HG02840 (cell line): ENCODE measurements around the gene UBR2.
"Not testable (repeated sequence)": the region's sequence is repeated elsewhere in the genome, so short reads cannot be mapped to it uniquely, and the experiment has no call there.

ENCODE experiments used
- ATAC-seq: cut with Tn5 transposase; IDR thresholded peaks from one replicate; pipeline ENCODE4 v1.9.1; 2021; ENCODE audit warnings: mild to moderate bottlenecking, moderate library complexity, moderate number of reproducible peaks; ENCODE audit not compliant: unreplicated experiment, low FRiP score

The UBR2 gene

DNA sequence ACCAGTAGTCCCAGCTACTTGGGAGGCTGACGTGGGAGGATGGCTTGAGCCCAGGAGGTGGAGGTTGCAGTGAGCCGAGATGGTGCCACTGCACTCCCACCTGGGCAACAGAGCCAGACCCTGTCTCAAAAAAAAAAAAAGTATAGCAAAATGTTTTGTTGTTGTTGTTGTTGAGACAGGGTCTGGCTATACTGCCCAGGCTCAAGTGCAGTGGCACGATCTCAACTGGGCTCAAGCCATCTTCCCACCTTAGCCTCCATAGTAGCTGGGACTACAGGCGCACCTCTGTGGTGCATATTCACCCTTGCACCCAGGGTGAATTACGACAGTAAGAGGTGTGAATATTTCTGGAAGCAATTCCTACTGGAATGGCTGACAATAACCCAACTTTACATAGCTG, 11.4 kb upstream of the UBR2 start:
- ATAC-seq: no peak

DNA sequence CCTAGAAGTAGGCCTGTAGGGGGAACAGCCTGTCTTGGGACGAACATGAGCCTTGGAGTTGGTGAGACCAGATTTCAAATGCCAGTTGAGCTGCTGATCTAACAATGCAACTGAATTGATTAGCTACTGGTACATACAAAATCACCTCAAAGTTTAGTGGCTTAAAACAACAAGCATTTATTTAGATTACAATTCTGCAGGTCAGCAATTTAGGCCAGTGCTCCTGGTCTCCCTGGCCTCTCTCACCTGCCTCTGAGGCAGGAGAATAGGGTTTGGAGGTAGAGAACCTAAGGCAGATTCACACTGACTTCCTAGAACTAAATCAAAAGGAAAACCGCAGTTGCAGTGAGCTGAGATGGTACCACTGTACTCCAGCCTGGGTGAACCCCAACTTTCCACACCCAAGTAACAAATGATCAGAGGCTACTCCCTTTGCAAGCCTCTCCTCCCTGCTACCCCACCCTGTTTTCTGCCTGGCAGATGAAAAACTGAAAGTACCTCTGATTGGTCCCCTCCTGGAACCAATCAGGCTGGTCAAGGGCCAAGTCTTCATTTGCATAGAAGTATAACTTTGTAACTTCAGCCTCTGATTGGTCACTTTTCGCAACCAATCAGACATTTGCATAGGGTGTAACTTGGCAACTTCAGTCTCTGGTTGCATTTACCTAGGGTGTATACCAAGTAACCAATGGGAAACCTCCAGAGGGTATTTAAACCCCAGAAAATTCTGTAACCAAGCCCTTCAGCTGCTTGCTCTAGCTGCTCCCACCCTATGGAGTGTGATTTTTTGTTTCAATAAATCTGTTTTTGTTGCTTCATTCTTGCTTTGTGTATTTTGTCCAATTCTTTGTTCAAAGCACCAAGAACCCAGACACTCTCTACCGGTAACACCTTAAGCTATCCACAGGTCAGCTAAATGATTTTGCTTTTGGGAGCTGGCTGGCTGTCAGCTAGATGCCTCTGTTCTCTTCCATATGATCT, 8.1 kb upstream of the UBR2 start:
- no peak for ATAC-seq

DNA sequence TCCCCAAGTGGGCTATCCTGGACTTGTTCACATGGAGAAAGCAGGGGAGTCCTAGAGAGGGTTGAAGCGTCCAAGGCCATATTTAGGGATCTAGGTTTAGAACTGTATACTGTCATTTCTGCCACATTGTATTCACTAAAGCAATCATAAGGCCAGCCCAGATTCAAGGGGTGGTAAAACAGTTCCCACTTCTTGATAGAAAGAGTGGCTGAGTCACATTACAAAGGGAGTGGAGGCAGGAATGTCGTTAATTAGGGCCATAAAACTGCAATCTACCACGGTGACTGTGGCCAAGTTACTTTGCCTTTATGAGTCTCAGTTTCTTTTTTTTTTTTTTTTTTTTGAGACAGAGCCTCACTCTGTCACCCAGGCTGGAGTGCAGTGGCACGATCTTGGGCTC, 7.4 kb upstream of the UBR2 start:
- no peak for ATAC-seq

DNA sequence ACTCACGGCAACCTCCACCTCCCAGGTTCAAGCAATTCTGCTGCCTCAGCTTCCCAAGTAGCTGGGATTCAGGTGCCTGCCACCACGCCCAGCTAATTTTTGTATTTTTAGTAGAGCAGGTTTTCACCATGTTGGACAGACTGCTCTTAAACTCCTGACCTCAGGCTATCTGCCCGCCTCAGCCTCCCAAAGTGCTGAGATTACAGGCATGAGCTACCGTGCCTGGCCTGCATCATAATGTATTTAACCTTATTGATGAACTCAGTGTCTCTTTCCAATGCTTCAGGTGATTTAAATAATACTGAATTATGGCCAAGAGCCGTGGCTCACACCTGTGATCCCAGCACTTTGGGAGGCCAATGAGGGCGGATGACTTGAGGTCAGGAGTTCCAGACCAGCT, 4.6 kb upstream of the UBR2 start:
- not testable (repeated sequence) for ATAC-seq

DNA sequence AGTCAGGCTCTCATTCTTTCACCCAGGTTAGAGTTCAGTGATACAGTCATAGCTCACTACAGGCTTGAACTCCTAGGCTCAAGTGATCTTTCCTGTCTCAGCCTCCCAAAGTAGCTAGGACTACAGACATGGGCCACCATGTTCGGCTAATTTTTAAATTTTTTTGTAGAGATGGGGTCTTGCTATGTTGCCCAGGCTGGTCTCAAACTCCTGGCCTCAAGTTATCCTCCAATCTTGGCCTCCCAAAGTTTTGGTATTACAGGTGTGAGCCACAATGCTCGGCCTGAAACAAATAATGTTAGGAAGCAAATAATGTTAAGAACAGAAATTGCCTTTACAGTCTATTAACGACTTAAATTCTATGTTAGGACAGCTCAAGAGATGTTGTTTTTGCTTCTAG, 1.8 kb upstream of the UBR2 start:
- no peak for ATAC-seq

DNA sequence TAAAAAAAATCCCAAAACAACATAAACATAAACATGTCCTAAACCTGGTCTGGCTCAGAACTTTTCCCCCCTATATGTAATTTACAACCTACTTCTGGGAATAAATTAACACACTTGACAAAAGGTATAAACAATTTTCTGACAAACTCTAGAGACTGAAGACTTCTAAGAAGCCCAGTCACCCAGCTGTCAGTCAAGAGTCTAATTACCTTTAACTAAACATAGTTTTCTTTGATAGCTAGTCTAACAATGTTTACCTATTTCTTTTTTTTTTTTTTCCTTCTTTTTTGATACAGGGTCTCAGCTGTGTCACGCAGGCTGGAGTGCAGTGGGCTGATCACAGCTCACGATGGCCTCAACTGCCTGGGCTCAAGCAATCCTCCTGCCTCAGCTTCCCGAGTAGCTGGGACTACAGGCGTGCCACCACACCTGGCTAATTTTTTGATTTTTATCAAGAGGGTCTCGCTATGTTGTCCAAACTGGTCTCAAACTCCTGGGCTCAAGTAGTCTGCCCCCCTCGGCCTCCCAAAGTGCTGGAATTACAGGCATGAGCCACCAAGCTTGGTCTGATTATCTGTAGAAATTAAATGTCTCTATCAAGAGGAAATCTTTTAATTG, 932 bp upstream of the UBR2 start:
- ATAC-seq: no peak

DNA sequence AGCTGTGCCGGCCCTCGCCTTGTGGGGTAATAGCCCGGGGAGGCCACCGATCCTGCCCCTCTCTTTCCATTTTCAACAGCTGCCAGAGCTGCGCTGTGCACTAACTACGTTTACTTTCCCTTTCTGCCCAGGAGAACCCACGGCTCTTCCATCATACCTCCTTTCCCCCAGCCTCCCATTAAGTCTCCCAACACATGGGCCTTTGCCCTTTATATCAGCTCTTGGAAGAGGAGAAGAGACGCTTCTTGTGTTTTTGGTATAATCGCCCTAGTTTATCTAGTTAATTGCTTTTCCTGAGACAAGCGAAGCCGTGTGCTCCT, 637 bp downstream of the UBR2 start:
- no peak for ATAC-seq

DNA sequence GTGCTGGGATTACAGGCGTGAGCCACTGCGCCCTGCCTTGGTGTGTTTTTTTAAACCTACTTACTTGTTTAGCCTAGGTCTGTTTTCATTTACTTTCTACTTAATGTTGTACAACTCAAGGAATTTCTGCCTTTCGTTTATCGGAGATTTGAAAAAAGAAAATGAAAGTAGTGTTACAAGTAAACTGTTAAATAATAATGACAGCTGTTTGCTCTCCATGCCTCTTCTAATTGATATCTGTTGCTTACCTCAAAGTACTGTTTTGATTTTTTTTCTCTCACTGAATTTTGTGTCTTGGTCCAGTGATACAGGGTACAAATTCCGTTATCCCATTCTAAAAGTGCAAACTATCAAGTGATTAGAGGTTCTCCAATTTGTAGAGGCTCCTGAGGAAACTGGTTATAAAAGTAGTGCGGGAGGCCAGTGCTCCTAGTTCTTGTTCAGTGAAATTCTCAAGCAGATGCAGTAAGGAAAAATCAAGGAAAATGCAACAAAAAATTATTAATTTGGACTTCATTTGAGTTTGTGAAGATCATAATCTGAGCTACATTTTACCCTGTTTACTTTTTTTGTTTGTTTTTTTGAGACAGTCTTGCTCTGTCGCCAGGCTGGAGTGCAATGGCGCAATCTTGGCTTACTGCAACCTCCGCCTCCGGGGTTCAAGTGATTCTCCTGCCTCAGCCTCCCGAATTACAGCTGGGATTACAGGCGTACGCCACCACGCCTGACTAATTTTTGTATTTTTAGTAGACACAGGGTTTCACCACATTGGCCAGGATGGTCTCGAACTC, 2.2 kb downstream of the UBR2 start:
- ATAC-seq: no peak

DNA sequence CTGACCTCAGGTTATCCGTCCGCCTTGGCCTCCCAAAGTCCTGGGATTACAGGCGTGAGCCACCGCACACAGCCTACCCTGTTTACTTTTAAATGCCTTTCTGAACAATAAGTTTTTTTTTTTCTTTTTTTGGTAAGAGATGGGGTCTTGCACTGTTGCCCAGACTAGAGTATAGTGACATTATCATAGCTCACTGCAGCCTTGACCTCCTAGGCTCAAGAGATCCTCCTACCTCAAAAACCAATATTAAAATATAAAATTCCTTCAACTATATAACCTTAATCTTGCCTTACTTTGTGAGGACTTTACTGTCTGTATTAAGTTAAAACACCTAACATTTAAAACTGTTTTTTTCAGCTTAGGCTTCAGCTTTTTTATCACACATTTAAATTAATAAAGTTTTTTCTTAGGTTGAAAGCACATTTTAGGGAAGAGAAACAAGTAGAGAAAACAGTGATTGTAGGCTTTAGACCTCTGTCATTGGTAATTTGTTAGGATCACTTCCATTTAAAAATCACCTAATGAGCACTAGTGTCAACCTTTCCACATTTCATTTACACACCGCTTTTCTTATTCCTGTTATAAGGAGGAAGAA, 2.9 kb downstream of the UBR2 start:
- no peak for ATAC-seq

DNA sequence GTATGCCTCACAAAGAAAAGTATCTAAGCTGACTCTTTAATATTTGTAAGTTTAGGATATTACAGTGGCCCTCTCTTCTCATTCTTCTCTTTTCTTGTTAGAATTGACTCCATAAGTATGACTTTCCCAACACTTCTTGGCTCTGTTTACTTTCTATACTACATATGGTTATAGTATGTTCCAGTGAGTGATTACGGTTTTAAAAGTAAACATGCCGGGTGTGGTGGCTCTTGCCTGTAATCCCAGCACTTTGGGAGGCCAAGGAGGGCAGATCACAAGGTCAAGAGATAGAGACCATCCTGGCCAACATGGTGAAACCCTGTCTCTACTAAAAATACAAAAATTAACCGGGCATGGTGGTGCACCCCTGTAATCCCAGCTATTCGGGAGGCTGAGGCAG, 3.4 kb downstream of the UBR2 start:
- ATAC-seq: not testable (repeated sequence)

DNA sequence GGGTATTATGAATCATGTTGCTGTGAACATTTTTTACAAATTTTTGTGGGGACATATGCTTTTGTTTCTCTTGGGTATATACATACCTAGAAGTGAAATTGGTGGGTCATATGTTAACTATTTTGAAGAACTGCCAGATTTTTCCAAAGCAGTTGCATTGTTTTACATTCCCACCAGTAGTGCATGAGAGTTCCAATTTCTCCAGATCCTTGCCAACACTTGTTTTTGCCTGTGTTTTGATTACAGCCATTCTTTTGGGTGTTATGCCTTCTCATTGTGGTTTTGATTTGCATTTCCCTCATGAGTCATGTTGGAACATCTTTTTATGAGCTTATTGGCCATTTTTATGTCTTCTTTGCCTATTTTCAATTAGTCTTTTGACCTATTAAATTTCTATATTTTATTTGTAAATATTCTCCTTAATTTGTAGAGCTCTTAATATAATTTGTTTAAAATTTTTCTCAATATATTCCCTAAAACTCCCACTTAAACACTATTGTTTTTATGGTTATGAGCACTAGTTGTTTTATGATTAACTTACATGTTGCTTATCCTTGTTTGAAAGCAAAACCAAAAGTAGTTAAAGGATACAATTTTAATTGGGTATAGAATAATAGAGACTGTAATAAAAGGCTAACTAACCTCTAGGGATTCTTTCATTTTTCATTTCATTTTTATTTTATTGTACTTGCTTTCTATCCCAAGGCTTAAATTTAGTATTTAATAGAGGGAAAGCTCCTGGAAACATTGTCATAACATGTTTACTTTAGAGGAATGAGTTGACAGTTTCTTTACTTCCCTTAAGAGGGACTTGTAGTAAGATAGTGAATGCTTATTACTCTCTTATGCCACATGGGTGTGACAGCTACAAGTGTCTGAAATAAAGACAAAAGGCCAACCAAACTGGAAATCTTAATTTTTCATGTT, 5.5 kb downstream of the UBR2 start:
- no peak for ATAC-seq

DNA sequence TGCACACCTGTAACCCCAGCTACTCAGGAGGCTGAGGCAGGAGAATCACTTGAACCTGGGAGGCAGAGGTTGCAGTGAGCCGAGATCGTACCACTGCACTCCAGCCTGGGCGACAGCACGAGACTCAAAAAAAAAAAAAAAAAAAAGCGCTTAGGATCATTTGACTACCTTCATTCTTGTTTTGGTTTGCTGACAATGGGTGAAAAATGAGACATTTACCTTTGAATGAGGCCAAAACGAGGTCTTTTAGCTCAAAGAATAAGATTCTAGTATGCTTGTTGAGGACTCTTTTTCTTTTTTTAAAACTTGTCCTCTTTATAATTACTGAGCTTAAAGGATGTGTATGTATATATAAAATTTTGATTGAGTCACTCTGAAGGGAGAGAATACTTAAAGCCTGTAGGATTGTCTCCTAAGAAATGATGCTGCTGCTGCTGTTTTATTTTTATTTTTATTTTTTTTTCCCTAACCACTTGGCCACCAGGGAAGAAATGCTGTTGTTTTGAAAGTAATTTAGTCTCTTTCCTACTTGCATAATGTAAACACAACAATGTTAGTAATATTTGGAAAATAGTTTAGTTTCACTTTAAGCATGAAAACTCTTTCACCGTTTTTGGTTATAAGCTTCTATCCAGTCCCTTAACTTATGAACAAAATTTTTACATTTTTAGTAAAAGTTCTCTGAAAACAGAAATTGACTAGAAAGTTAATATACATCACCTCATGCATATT, 7.9 kb downstream of the UBR2 start:
- peak; percentile 26 for ATAC-seq

DNA sequence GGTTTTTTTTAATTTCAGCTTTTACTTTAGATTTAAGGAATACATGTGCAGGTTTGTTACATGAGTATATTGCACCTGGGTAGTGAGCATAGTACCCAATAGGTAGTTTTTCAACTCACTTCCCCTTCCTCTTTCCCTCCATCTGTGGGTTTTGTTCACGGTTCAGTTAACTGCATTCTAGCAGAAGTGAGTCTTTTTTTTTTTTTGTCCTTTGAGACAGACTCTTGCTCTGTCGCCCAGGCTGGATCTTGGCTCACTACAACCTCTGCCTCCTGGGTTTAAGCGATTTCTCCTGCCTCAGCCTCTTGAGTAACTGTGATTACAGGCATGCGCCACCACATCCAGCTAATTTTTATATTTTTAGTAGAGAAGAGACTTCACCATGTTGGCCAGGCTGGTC, 8.7 kb downstream of the UBR2 start:
- ATAC-seq: peak; percentile 83

DNA sequence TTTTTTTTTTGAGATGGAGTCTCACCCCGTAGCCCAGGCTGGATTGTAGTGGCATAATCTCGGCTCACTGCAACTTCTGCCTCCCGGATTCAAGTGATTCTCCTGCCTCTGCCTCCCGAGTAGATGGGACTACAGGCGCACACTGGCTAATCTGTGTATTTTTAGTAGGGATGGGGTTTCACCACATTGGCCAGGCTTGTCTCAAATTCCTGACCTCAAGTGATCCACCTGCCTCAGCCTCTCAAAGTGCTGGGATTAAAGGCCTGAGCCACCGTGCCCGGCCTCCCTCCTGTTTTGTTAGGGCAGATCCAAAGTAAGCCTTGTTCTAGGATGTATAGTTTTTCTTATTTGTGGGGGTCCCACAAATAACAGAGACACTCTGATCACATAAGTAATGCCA, 12.7 kb downstream of the UBR2 start:
- ATAC-seq: not testable (repeated sequence)

DNA sequence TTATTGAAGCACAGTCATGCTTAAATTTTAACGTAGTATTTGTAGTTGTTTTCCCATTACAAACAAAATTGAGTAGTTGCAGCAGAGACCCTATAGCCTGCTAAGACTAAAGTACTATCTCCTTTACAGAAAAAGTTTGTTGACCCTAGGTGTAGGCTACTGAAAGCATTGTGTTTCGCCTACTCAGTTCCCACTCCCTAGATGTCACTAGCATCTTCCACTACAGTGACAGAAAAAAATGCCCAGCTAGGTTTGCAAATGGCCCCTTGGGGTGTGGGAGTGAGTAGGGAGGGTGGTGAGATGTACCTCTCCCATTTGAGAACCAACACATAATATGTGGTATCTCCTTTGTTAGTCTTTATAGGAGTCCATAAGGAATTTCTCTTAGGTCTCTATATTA, 34.5 kb downstream of the UBR2 start:
- ATAC-seq: no peak

DNA sequence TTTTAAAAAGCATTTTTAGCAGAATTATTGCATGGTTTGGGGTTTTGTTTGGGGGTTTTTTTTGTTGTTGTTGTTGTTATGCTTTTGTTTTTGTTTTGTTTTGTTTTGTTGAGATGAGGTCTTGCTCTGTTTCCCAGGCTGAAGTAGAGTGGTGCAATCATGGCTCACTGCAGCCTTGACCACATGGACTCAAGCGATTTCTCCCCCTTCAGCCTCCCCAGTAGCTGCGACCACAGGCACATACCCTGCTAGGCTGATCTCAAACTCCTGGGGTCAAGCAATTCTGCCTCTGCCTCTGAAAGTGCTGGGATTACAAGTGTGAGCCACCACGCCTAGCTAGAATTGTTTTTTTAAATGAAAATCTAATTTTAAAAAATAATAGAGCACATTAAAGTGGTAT, 35.7 kb downstream of the UBR2 start:
- no peak for ATAC-seq

DNA sequence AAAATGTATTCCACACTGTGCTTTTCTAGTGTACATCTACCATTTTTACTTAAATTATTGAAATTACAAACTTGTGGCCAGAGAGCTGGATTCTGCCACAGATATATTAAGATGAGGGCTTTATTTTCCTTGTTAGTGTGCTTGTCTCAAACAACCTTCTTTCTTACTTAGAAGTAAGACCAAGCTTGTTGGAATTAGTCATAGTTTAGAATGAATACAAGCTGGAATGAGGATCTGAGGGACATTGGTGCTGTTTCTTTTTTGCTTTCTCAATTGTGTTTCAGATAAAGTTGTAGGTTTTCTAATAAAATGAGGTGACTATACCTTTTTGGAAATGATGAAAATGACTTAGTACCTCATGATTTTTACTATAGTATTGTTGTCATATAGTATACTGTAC, 40.3 kb downstream of the UBR2 start:
- ATAC-seq: no peak

DNA sequence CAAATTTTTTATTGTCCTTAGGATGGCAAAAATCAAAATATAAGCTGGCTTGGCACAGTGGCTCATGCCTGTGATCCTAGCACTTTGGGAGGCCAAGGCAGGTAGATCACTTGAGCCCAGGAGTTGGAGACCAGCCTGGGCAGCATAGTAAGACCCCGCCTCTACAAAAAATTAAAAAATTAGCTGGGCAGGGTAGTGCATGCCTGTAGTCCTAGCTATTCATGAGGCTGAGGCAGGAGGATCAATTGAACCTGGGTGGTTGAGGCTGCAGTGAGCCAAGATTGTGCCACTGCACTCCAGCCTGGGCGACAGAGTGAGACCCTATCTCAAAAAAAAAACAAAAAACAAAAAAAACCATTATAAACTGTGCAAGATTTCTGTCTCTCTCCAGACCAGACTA, 40.9 kb downstream of the UBR2 start:
- not testable (repeated sequence) for ATAC-seq

DNA sequence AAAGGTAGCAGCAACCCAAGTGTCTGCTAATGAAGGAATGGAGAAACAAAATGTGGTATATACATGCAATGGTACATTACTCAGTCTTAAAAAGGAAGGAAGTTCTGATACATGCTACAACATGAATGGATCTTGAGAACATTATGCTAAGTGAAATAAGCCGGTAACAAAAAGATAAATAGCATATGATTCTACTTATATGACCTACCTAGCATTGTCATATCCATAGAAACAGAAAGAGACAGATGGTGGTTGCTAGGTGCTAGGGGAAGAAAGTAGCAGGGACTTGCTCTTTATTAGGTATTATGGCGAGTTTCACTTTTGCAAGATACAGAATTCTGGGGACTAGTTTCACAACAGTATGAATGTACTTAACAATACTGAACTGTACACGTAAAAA, 46.6 kb downstream of the UBR2 start:
- ATAC-seq: no peak
